ENCODE data around the gene ZFP64.
"Not testable (repeated sequence)": the region's sequence is repeated elsewhere in the genome, so short reads cannot be mapped to it uniquely, and the experiment has no call there.

ZFP64 gene

GRCh38 chr20:52204136-52204535, 12.6 kb upstream of the ZFP64 start:
- DNase-seq (ENCODE audit: low spot score) (no peak), FAIRE-seq (no peak)

GRCh38 chr20:52201395-52201794, 9.8 kb upstream of the ZFP64 start:
- FAIRE-seq, result no peak
- no peak for DNase-seq (ENCODE audit: low spot score)

- no peak for FAIRE-seq
- DNase-seq (ENCODE audit: low spot score), result no peak
Observed at GRCh38 chr20:52200870-52201269, 9.3 kb upstream of the ZFP64 start.

- DNase-seq (ENCODE audit: low spot score) (no peak), FAIRE-seq (no peak)
Observed at GRCh38 chr20:52196845-52197244, 5.3 kb upstream of the ZFP64 start.

GRCh38 chr20:52193886-52194545, 2.4 kb upstream of the ZFP64 start:
- FAIRE-seq (no peak), DNase-seq (ENCODE audit: low spot score) (no peak)

- DNase-seq (ENCODE audit: low spot score), result no peak
- FAIRE-seq, result no peak
Observed at GRCh38 chr20:52193133-52193532, 1.6 kb upstream of the ZFP64 start.

GRCh38 chr20:52192719-52193007, 1.1 kb upstream of the ZFP64 start:
- DNase-seq (ENCODE audit: low spot score); FAIRE-seq: not testable (repeated sequence)

- FAIRE-seq (no peak), DNase-seq (ENCODE audit: low spot score) (peak; percentile 46)
Observed at GRCh38 chr20:52191916-52192718, 538 bp upstream of the ZFP64 start.

- FAIRE-seq (no peak), DNase-seq (ENCODE audit: low spot score) (no peak)
Observed at GRCh38 chr20:52190437-52191131, 995 bp downstream of the ZFP64 start.

GRCh38 chr20:52181766-52182165, 9.8 kb downstream of the ZFP64 start:
- FAIRE-seq, result no peak
- DNase-seq (ENCODE audit: low spot score), result no peak

GRCh38 chr20:52180180-52180840, 11.3 kb downstream of the ZFP64 start:
- DNase-seq (ENCODE audit: low spot score) (no peak), FAIRE-seq (no peak)

GRCh38 chr20:52179331-52180179, 12.0 kb downstream of the ZFP64 start:
- DNase-seq (ENCODE audit: low spot score) (no peak), FAIRE-seq (no peak)

GRCh38 chr20:52178691-52179090, 12.9 kb downstream of the ZFP64 start:
- FAIRE-seq (no peak), DNase-seq (ENCODE audit: low spot score) (no peak)

- DNase-seq (ENCODE audit: low spot score) (no peak), FAIRE-seq (no peak)
Observed at GRCh38 chr20:52175840-52176239, 15.7 kb downstream of the ZFP64 start.

- DNase-seq (ENCODE audit: low spot score) (no peak), FAIRE-seq (no peak)
Observed at GRCh38 chr20:52172392-52173047, 19.1 kb downstream of the ZFP64 start.

- no peak for DNase-seq (ENCODE audit: low spot score)
- FAIRE-seq, result no peak
Observed at GRCh38 chr20:52171025-52171424, 20.6 kb downstream of the ZFP64 start.

GRCh38 chr20:52168116-52168515, 23.5 kb downstream of the ZFP64 start:
- FAIRE-seq (no peak), DNase-seq (ENCODE audit: low spot score) (no peak)

- DNase-seq (ENCODE audit: low spot score), result no peak
- no peak for FAIRE-seq
Observed at GRCh38 chr20:52167232-52167840, 24.2 kb downstream of the ZFP64 start.

GRCh38 chr20:52166150-52166549, 25.4 kb downstream of the ZFP64 start:
- DNase-seq (ENCODE audit: low spot score) (no peak), FAIRE-seq (no peak)

GRCh38 chr20:52160621-52161204, 30.9 kb downstream of the ZFP64 start:
- FAIRE-seq (no peak), DNase-seq (ENCODE audit: low spot score) (no peak)
